B cell (primary cell): ENCODE results near the gene CROCC.

ENCODE experiments used
- EZH2 ChIP-seq: IDR thresholded peaks from 2 replicates; pipeline ENCODE4 v1.6.1; 2012; ENCODE audit warnings: borderline replicate concordance, low read depth, mild to moderate bottlenecking, moderate library complexity, low read length; ENCODE audit not compliant: insufficient read depth, poor library complexity, severe bottlenecking
- TF ChIP-seq, protein P1 (sequence below): fragments of 200-600 bp; IDR thresholded peaks from one replicate; pipeline ENCODE4 v1.8.0; 2022; ENCODE audit warnings: antibody characterized with exemption, mild to moderate bottlenecking

DNA sequence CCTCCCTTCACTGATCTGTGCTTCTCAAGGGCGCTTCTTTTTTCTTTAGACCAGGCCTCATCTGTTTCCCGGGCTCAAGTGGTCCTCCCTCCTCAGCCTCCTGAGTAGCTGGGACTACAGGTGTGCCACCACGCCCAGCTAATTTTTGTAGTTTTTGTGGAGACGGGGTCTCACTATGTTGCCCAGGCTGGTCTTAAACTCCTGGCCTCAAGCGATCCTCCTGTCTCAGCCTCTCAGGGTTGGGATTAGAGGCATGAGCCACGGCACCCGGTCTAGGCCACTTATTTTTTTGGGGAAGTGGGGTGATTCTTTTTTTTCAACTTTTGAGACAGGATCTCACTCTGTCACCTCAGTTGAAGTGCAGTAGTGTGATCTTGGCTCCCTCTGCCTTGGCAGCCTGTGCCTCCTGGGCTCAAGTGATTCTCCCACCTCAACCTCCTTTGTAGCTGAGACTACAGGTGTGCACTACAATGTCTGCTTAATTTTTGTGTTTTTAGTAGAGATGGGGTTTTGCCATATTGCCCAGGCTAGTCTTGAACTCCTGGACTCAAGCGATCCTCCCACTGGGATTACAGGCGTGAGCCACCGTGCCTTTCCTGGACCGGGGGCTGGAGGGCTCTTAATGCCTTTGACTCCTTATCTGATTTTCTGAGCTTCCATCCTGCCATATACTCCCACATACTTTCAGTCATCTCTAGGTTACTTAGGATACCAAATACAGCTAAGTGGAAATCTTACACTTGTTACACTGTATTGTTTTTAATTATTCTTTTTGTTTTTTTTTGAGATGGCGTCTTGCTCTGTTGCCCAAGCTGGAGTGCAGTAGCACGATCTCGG, 39.8 kb downstream of the CROCC start:
- TF ChIP-seq, protein P1, sequence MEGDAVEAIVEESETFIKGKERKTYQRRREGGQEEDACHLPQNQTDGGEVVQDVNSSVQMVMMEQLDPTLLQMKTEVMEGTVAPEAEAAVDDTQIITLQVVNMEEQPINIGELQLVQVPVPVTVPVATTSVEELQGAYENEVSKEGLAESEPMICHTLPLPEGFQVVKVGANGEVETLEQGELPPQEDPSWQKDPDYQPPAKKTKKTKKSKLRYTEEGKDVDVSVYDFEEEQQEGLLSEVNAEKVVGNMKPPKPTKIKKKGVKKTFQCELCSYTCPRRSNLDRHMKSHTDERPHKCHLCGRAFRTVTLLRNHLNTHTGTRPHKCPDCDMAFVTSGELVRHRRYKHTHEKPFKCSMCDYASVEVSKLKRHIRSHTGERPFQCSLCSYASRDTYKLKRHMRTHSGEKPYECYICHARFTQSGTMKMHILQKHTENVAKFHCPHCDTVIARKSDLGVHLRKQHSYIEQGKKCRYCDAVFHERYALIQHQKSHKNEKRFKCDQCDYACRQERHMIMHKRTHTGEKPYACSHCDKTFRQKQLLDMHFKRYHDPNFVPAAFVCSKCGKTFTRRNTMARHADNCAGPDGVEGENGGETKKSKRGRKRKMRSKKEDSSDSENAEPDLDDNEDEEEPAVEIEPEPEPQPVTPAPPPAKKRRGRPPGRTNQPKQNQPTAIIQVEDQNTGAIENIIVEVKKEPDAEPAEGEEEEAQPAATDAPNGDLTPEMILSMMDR = no peak
- no peak for TF ChIP-seq EZH2
